ENCODE data around the gene FLOT2.
A peak's percentile ranks its signal among the peaks of the same experiment; 100 is the strongest.
"Not testable (repeated sequence)": the region's sequence is repeated elsewhere in the genome, so short reads cannot be mapped to it uniquely, and the experiment has no call there.

Gene FLOT2, protein sequence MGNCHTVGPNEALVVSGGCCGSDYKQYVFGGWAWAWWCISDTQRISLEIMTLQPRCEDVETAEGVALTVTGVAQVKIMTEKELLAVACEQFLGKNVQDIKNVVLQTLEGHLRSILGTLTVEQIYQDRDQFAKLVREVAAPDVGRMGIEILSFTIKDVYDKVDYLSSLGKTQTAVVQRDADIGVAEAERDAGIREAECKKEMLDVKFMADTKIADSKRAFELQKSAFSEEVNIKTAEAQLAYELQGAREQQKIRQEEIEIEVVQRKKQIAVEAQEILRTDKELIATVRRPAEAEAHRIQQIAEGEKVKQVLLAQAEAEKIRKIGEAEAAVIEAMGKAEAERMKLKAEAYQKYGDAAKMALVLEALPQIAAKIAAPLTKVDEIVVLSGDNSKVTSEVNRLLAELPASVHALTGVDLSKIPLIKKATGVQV
- 73.0 to 154 (median 139) reads per million in 4 experiments for total RNA-seq

DNA sequence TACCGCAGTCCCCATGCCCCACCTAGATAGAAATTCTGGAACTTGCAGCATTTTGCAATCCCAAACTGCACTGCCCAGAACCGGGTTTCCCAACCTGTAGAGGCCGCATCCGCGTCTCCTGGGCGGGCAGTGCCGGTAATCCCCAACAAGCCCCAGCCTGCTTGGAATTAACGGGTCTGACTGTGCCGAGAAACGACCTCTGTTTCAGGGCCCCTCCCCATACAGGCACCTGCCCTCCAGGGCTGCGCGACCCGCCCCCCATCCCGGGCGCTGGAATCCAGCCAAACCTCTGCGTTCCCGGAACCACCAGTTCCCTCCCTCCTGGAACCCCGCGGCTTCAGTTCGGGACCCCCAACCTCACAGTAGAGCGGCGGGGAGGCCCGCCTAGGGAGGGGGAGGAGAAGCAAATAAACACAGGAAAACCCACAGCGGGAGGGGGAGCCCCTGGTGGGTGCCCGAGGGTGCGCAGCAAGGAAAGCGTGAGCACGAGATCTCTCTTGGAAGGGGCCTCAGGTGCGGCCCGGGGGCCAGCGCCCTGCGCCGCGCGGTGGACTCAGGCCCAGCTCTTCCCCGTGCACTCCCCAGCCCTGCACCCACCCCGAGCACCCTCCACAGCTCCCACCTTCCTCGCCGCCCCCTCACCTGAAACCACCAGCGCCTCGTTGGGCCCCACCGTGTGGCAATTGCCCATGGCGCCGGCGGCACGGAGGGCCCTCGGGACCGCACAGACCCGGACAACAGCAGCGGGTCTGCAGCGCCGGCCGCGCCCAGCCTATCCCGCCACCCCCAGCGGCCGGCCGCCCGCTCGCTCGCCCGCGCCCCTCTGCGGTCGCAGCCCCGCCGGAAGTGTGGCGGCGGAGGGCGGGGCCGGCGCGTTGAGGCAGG is at the start of gene FLOT2:
TSS of gene FLOT2 (minus strand) at position 850 of the 885 bp plus-strand sequence. CDS start at position 691, 159 bp downstream.
- DNase-seq: peak; percentile 63

DNA sequence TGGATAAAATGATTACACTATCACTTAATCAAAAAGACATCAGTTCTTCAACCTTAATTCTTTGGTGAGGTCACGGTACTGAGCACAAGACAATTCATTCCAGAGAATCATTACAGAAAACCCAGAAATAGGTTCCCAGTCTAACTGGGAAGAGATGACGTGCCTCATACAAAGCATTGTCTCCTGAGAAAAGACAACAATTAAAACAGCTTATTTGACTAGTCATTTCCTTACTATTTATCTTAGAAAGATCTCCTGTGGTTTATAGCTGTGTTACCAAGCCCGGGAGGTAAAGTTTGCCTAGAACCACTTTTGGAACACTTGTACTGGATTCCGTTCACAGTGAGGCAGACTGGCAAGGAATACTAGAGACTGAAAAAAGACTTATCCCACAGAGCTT is 48.7 kb upstream of the FLOT2 start:
- no peak for DNase-seq

DNA sequence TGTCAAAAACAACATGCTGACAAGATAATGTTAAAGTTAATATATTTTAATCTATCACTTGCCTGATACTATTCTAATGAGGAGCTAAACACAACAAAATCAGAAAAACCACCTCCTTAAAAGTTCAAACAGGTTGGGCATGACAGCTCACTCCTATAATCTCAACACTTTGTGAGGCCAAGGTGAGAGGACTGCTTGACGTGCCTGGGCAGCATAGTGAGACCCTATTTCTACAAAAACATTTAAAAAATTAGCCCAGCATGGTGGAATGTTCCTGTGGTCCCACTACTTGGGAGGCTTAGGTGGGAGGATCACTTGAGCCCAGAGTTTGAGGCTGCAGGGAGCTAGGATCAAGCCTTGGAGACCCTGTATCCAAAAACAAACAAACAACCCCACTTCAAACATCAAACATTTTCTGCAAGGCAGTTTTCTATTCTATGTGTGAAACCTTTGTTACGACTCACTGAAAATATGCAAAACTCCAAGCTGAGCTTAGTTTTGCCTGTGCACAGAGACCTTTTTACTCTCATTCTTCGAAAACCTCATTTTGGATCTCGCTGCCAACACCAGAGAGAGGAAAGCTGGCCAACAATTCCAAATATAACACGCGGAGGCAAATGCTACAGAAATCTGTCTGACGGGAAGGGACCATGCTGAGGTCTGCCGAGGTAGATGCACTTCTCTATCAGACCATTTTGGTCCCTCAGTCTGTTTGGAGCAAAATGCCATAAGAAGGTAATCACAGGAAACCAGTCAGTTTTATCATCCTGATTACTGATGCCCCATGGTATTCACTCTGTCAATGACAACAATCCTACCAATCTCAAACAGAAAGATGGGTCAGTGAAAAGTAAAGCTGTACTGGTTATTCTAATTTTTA is 47.6 kb upstream of the FLOT2 start:
- DNase-seq: no peak

DNA sequence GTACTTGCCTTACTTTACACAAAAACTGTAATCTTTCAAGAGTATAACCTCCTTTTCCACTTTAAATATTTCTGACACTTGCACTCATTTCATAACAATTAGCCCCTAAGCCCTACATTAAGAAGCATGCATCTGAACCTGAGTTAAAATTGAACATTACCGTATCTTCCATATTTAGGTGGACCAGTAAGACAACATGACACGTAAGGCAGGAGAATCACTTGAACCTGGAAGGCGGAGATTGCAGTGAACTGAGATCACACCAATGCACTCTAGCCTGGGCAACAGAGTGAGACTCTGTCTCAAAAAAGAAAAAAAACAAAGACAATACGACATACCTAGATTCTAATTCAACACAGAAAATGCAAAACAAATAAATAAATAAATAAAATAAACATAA is 46.8 kb upstream of the FLOT2 start:
- no peak for DNase-seq

DNA sequence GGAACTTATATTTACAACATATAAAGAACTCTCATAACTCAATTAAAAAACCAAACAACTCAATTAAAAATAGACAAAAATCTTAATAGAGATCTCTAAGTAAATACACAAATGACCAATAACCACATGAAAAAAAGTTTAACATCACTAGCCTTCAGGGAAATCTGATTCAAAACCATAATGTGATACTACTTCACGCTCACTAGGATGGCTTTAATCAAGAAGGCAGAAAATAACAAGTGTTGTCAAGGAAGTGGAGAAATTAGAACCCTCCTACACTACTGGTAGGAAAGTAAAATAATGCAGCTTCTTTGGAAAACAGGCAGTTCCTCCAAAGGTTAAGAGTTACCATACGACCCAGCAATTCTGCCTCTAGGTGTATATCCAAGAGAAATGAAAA is 45.4 kb upstream of the FLOT2 start:
- DNase-seq: no peak

DNA sequence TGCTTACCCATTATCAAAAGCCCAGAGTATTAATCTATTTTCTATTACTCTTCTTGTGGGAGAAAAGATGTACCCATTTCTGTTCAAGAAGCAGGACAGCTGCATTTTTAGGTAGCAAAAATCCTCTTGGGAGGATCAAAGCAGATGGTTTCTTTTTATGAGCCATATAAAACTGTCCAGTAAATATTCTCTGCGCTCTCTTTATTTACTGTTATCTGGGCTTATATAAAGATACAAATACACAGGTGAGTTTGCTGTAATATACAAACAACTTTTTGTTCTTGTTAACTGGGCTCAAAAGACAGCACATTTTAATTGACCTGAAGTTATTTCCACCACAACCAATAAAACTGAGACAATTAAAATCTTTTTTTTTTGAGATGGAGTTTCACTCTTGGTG is 43.7 kb upstream of the FLOT2 start:
- no peak for DNase-seq

DNA sequence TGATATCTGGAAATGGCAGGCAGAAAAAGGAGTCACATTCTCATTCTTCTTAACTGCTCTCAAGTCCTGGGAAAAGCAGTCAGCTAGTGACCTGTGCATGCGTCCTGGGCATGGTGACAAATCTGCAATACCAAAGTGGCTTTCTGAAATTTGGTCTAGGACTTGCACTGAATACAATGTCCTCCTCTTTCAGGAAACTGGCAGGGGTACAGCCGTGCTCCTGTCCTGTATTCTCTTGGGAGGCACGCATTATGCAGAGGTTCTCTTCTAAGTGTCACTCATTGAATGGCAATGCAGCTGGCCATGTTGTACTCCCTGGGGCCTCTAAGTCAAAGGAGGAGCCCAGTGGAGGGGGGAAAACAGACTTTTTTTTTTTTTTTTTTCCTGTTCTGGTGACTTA is 43.1 kb upstream of the FLOT2 start:
- DNase-seq: no peak

DNA sequence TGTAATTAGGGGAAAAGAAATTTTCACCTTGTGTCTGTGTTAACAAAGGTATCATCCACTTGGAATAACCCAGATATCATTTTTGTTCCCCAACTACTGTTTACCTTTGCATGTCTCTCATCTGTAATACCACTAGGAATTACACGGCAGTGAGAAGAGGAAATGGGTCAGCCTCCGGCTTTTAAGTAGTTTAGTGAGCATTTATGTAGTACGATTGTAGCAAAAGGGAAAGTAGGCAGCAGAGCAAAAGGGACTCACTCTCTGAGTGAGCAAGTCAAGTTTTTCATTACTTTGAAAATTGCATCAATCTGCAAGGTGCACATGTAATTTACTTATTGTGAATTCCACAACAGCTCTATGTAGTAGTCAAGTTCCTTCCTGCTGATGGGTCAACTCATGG is 42.6 kb upstream of the FLOT2 start:
- no peak for DNase-seq

DNA sequence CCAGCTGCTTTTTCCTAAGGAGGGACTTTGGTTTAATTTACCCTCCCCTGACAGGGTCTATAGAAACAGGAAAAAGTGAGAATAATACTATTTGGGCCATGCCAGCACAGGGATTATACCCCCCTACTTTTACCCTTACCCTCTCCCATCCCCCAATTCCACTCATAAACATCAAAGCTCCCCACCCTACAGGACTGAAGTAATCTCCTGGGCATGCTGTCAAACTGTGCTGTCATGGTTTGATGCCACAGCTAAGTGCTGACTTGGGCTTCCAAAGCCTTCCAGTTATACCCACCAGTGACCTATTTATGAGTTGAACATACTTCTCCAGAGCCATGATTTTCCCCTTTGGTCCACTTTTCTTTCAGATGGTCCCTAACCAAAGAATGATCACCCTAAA is 41.0 kb upstream of the FLOT2 start:
- DNase-seq: no peak

DNA sequence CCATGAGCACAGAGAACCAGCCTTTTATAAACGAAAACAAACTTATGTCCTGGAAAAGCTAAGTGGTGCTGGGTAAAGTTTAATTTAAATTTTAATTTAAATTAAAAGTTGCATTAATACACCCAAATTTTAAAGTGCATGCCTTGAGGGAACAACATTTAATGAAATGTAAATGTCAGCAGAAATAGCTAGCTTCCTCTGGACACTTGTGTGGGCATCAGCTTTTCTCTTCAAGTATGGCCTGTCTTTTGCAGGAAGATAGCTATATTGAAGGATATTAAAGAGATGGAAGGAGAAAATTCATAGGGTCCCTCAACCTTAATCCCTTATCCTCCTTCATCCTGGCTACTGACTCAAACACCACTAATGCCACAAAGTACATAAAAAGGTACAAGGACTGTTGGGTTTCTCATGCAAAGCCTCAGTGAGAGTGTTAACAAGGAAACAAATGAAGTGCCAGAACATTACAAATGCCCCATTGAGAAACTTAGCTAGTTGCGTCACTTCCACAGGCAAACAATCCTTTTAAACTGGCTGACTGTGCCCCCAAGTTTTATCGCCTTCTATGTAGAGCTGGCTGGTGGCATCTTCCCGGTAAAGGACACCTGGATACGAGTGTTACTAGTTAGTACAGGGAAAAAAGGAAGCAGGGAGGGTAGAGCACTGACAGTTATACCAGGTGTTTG is 39.7 kb upstream of the FLOT2 start:
- DNase-seq: no peak

DNA sequence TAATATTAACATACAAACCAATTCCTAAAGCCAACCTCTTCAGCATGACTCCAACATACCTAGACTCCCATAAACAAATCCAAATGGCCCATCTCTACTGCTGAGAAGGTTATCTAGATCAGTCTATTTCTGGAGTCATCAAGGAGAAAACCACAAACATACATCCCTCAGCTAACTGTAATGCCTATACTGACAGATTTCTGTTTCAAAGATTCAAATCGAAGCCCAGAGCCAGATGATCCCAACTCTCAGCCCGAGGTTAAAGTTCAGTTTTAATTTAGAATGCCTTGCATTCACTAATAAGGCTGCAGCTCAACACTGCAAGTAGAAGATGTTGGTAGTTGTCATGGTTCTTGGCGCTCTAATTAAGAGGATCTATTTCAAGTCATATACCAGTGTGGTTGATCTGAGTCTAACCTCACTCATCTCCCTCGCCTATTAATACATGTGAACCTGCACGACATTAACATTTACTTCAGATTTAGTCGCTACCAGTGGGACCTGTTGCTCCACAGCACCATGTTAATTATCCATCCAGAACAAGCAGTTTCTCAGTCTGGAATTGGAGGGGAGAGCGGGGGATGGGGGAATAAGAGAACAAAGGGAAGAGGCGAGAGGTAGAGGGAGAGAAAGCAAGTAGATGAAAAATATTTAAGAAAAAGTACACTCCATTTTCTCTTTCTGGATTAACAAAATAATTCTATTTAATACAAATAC is 38.4 kb upstream of the FLOT2 start:
- DNase-seq: no peak

DNA sequence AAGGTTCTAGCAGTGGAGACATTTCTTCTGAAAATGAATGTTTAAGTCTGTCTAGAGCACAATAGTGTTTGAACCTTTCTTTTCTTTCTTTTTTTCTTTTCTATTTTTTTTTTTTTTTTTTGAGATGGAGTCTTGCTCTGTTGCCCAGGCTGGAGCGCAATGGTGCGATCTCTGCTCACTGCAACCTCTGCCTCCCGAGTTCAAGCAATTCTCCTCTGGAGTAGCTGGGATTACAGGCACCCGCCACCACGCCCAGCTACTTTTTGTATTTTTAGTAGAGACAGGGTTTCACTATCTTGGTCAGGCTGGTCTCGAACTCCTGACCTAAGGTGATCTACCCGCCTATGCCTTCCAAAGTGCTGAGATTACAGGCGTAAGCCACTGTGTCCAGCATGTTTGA is 37.0 kb upstream of the FLOT2 start:
- DNase-seq: not testable (repeated sequence)

DNA sequence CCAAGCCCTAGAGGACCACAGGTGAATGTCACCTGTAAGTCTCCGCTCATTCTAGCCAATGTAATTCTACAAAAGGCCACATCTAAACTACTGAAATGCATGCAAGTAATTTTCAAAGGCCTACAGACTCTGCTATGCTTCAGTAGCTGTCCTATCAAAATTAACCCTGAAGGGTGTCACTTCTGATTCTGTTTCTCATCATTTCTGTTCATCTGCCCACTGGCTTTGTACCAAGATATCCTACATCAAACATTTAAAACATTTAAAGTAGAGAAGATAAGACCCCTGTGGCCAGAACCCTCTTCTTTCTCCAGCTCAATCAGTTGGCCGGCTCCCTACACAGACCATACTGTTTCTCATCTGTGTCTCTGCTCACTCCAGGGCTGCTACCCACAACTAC is 32.3 kb upstream of the FLOT2 start:
- DNase-seq: no peak

DNA sequence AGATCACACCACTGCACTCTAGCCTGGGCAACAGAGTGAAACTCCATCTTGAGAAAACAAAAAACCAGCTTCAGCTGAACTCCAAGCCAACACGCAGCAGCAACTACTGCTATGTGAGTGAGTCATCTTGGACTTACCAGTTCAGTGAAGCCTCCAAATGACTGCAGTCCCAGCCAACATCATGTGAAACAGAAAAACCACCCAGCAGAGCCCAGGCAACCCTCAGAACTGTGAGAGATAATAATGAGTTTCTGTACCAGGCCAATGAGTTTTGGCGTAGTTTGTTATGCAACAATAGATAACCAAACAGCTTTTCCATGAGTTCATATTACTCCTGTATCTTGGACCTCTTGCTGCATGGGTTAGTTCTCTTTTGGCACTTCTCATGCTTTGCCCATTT is 30.5 kb upstream of the FLOT2 start:
- no peak for DNase-seq

DNA sequence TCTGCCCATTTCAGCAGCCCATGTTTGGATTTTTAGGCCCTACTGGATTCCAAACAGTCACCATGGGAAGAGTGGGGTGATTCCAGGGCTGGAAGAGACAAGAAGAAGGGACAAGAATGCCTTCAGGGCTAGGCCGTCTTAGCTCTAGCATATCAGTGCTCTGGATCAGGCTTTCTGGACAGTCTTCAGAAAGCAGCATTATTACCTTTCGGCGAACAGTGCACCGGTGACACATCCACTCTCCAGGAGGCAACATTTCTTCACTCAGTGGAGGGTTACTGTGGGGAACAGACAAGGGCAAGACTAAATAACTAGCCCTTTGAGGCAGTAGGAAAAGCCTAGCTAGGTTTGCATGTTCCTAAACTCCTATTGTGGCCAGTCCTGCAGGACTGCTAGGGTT is 29.3 kb upstream of the FLOT2 start:
- no peak for DNase-seq

DNA sequence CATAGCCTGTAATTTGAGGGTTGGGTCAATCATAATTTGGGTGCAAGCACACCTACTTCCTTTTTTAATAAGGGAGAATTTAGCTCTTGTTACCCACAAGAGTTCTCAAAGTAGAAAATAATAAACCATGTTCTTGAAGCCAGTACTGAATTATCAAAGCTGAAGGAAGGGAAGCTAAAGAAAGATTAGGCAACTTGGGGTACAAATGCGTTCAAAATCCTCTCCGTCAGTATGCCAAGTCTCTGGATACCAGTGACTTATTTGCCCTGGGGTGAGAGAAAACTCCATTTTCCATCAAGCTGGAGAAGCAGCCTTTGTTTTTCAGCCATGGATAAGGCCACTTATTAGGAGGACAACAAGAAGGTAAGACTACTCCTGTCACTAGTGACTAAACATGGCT is 28.8 kb upstream of the FLOT2 start:
- no peak for DNase-seq

DNA sequence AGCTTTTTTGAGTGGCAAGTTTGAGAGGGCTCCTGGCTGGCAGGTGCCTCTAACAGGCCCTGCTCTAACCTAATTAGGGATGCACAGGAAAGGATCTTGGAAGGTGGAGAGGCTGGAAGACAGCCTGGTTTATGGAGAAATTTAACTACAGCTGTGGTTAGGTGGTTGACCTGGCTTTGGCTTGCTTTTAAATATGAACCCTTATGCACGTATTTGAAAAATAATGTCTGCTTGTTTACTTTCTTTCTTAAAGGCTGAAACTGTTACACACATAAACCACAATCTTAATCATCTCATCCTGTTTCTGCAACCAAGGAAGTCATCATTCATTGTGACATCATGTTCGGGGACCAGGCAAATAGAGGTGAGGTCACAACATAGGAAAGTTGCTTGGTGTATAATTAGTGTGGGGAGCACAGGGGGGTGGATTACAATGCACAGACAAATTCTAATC is 28.4 kb upstream of the FLOT2 start:
- no peak for DNase-seq

DNA sequence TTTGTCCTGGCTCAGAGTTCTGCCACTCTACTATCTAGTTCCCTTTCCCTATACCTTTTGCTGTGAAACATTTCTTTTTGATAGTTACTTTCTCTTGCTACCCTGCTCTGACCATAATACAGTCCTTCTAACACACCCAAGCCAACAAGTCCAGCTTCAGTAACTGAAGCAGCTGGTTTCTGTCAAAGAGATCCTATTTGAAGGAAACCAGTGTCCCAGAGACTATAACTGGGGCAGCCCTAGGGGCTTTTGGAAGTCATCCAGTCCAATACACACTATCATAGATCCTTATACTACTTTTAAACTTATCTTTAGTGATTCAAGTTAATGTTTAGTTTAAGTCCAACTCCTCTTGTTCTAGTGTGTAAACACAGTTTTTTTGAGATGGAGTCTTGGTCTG is 22.7 kb upstream of the FLOT2 start:
- DNase-seq: no peak

DNA sequence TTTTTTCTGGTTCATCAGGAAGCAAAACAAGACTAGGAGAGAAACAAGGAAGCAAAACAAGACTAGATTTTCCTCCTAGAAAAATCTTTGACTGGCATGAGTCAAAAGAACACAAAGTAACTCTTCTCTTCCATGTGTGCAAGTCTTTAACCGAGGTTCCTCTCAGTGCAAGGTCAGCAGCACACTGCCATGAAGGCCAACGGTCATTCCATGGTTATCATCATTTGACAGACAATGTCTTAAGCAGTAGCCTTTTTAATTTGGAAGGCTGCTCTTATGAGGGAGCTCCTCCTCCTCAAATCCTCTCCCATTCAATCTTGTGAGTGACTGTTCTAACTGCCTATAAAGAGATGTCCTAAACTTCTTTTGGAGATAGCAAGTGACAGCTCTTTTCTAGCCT is 20.8 kb upstream of the FLOT2 start:
- DNase-seq: no peak

DNA sequence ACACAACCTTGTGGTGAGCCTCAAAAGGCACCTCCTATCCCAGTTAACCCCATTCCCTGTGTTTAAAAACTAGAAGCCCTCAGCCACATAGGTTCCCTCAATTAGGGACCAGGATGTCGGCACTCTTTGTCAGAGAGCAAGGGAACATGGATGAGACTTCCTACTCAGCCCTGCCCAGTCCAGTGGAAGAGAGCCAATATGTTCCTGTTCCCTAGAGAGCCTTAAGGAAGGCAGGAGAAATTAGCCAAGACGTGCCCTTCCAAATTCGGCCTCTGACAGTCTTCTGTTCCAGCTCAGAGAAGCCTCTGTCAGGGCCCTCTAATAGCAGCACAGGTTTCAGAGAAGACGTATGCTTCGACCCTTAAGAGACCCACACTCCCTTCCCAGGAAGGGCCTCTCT is 19.9 kb upstream of the FLOT2 start:
- no peak for DNase-seq

DNA sequence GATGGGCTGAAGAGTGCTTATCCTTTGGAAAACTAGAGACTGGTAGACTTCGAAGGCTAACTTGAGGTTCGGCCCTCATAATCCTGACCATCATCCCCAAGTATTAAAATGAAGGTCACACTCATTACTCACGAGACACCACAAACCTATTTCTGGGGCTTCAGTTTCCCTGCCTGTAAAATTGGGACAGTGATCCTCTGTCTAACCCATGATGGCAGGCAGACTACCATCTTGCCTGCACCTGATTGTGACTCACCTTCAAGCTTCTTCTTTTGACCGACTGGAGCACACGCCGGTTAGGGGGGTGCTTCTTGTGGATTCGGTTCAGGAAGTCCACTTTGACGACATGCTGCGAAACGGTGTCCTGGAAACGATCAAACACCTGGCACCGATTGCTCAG is 19.5 kb upstream of the FLOT2 start:
- DNase-seq: no peak
